ENCODE measurements around the gene SMYD3.
"Not testable (repeated sequence)": the region's sequence is repeated elsewhere in the genome, so short reads cannot be mapped to it uniquely, and the experiment has no call there.

SMYD3 gene

DNA sequence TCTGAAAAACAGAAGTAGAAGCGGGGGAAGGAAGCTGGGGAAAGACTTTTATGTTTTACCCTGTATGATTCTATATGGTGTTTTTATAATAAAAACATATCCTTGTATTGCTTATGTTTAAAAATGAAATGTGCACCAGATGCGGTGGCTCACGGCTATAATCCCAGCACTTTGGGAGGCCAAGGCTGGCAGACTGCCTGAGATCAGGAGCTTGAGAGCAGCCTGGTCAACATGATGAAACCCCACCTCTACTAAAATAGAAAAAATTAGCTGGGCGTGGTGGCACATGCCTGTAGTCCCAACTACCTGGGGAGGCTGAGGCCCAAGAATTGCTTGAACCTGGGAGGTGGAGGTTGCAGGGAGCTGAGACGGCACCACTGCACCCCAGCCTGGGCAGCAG is 155.4 kb downstream of the SMYD3 start:
- no peak for DNase-seq (ENCODE audit: low spot score)

DNA sequence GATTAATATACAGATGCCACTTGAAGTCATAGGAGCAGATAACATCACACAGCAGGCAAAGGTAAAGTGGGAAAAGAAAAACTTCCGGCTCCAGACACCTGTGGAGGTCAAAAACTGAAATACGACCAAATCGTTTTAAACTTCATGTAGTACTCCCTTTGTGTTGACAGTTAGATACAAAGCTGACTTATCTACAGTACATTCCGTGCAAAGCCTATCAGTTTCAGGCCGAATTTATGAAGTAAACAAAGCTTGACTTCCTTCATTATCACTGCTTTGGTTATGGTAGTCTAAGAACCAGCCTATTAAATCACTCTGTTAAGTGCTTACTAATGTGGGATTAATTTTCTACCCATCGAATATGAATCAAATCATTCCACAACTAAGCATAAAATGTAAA is 156.3 kb downstream of the SMYD3 start:
- no peak for DNase-seq (ENCODE audit: low spot score)

DNA sequence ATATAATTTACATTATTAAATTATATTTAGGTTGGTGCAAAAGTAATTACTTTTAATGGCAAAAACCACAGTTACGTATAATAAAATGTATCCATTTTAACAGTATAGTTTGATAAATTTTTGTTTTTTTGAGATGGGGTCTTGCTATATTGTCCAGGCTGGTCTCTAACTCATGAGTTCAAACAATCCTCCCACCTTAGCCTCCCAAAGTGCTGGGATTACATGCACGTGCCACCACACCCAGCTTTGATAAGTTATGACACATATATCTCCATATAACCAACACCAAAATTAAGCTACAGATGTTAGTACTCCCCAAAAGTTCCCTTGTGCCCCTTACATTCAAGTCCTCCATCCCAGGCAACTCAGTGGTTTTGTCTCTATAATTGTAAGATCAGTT is 163.1 kb downstream of the SMYD3 start:
- no peak for DNase-seq (ENCODE audit: low spot score)

DNA sequence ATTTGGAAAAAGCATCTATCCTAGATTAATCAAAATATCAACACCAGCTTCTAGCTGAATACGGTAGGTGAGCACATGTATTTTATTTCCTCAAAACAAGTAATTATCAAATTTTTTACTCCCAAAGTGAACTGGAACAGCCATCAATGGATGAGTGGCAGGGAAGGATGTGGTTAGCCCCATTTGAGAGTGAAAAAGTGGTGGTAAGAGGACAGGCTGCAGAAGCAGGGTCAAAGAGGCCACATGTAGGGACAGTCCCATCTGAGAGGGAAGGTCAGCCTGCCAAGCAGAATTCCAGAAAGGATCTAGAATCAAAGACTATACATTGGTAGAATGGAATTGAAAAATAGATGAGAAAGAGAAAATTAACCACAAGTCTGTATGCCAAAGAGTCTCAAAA is 163.8 kb downstream of the SMYD3 start:
- no peak for DNase-seq (ENCODE audit: low spot score)

DNA sequence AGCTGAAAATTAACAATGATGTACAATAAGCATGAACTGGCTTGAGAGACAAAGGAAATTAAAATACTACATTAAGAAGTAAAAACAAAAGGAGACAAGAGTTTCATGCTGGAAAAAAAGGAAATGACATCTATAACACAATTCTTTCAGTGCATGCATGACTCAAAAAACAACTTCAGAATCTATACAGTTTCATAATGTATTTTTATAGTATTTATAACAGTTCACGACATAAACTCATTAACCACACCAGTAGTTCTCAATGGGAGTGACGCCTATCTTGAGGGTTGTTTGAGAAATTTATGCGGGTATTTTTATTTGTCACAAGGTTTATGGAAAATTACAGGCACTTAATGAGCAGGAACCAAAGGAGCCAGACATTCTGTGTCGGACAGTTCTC is 168.5 kb downstream of the SMYD3 start:
- no peak for DNase-seq (ENCODE audit: low spot score)

DNA sequence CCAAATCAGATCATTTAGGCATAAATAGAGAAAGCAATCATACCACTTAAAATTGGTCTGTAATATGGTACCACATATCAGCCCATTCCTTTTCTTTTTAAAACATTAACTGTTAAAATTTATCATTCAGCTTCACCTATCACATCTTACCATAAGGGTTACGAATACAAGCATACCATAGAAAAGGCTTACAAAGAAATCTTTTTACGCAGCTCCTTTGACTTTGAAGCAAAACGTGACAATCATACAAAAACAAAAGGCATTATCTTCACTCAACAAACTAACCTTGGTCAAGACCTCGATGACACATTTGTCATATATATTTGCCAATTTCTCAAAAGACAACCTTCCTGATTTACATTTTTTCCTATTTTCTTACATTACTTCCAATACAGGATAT is 169.0 kb downstream of the SMYD3 start:
- no peak for DNase-seq (ENCODE audit: low spot score)

DNA sequence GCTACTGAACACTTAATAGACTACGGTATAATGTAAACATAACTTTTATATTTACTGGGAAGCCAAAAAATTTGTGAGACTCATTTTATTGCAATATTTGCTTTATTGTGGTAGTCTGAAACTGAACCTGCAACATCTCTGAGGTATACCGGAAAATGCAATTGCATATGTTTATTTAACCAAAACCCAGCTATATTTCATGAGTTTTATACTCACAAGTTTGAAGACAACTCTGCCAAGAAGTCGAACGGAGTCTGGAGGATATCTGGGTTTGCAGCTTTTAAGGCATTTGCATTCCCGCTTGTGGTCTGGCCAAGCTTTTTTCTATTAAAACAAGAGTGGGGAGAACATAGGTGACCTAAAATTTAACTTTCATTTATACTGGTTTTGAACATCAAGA is 171.9 kb downstream of the SMYD3 start:
- no peak for DNase-seq (ENCODE audit: low spot score)

DNA sequence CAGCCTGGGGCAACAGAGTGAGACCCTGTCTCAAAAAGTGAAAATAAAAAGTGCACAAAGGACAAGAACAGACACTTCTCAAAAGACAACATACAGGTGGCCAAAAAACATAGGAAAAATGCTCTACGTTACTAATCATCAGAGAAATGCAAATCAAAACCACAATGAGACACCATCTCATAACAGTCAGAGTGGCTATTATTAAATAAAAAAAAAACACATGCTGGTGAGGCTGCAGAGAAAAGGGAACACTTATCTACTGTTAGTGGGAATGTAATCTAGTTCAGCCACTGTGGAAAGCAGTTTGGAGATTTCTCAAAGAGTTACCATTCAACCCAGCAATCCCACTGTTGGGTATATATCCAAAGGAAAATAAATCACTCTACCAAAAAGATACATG is 173.2 kb downstream of the SMYD3 start:
- no peak for DNase-seq (ENCODE audit: low spot score)

DNA sequence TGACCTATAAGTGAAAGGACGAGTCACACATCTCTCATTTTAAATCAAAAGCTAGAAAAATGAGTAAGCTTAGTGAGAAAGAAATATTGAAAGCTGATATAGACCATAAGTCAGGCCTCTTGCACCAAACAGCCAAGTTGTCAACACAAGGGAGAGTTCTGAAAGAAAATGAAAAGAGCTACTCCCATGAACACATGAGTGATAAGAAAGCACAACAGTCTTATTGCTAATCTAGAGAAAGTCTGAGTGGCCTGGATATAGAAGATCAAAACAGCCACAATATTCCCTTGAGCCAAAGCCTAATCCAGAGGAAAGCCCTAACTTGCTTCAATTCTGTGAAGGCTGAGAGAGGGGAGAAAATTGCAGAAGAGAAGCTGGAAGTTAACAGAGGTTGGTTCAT is 175.0 kb downstream of the SMYD3 start:
- no peak for DNase-seq (ENCODE audit: low spot score)

DNA sequence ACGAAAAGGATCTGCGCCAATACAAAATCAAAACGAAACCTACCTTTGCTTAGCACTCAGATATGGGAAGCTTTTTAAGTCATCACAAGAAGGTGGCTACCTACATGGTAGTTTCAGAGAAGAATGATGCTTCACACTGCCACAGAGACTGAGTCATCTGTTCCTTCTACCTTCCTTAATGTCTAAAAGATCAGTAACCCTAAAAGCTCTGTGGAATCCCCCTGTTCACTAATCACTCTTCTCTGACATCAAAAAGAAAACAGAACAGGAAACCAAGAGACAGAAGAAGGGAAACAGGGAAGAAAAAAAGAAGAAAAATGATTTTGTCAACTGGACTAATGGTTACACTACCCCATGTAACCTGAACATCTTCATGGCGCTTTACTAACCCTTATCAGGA is 177.2 kb downstream of the SMYD3 start:
- DNase-seq (ENCODE audit: low spot score) = no peak

DNA sequence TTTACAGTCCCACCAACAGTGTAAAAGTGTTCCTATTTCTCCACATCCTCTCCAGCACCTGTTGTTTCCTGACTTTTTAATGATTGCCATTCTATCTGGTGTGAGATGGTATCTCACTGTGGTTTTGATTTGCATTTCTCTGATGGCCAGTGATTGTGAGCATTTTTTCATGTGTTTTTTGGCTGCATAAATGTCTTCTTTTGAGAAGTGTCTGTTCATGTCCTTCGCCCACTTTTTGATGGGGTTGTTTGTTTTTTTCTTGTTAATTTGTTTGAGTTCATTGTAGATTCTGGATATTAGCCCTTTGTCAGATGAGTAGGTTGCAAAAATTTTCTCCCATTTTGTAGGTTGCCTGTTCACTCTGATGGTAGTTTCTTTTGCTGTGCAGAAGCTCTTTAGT is 177.8 kb downstream of the SMYD3 start:
- DNase-seq (ENCODE audit: low spot score) = not testable (repeated sequence)

DNA sequence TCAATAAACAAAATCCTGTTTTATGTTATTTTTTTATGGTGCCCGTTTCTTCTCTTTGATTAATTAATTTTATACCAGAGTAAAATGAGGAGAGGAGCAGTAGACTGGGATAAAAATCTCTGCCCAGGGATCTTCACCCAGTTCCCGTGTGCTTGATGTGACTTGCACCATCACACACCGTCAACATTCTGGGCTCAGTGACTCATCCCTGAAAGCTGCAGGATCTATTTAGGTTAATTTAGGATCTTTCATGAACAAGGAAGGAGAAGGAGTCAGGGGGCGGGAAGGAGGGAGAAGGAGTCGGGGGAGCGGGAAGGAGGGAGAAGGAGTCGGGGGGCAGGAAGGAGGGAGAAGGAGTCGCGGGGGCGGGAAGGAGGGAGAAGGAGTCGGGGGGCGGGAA is 182.4 kb downstream of the SMYD3 start:
- DNase-seq (ENCODE audit: low spot score) = peak; percentile 46

DNA sequence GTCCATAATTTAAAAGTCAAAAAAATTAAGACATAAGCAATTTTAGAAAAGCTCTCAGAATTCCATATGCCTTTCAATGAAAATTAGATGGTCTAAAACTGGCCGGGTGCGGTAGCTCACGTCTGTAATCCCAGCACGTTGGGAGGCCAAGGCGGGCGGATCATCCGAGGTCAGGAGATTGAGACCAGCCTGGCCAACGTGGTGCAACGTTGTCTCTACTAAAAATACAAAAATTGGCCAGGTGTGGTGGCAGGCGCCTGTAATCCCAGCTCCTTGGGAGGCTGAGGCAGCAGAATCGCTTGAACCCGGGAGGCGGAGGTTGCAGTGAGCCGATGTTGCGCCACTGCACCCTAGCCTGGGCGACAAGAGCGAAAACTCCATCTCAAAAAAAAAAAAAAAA is 183.0 kb downstream of the SMYD3 start:
- DNase-seq (ENCODE audit: low spot score) = not testable (repeated sequence)

DNA sequence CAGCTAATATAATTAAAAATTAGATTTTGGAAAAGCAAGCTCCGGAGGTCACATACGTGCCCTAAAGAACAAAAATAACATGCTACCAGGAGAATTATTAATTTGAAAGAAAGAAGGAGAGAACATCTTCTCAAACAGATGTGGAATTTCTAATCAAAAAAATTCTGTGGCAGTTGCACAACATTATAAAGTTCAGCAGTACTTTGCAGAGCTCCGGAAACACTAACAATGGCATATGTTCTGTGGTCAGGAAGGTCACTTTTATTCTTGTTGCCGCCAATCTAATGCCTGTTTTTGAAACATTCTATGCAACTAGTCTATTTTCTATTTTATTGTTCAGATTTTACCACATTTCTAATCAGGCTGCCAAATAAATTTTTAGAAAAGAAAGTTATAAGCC is 186.8 kb downstream of the SMYD3 start:
- DNase-seq (ENCODE audit: low spot score) = no peak

DNA sequence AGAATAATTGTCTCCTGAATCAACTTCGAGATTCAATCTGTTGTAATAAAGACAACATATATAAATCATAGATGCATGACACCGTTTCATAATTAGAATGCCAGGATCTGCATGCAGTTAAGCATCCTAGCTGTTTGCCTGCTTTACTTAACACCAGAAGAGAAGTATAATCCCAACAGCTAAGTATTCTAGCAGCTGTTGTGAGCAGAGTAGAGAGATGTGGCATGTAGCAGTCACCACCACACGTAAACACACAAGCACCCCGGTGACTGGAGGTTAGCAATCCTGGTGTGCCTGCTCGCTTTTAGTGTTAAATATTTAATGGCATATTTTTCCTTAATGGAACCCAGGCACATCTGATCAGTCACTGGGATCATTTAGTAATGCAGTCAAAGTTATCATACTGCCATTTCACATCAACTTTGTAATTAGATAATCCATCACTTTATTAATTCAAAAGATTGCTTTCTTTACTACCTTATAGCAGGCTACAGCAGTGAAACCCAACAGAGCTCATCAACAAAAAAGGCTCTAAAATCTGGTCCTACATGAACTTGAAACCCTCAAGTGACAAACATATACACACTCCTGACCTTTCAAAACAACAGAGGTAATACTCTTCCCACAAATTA is 187.9 kb downstream of the SMYD3 start:
- DNase-seq (ENCODE audit: low spot score) = no peak

DNA sequence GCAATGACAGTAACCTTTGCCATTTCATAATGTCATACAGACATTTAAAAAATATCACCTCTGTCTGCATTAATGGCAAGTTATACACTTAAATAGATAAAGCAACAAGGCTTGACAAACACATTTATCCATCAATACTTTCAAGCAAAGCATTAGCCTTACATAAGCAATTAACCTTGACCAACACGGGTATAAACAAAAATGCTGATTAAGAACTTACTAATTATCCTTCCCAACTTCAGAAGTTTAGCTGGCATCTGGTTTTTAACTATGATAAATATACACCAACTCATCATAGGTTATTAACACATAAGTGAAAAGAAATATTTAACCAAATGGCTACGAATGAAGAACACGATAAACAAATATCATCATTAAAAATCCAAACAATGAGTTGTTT is 188.5 kb downstream of the SMYD3 start:
- no peak for DNase-seq (ENCODE audit: low spot score)

DNA sequence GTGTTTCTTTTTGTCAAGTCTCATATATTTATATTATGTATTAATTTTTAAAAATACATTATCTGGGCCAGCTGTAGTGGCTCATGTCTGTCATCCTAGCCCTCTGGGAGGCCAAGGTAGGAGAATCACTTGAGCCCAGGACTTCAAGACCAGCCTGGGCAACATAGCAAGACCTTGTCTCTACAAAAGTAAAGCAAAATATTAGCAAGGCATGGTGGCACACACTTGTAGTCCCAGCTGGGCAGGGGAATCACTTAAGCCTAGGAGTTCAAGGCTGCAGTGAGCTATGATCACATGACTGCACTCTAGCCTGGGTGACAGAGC is 189.1 kb downstream of the SMYD3 start:
- DNase-seq (ENCODE audit: low spot score) = no peak

DNA sequence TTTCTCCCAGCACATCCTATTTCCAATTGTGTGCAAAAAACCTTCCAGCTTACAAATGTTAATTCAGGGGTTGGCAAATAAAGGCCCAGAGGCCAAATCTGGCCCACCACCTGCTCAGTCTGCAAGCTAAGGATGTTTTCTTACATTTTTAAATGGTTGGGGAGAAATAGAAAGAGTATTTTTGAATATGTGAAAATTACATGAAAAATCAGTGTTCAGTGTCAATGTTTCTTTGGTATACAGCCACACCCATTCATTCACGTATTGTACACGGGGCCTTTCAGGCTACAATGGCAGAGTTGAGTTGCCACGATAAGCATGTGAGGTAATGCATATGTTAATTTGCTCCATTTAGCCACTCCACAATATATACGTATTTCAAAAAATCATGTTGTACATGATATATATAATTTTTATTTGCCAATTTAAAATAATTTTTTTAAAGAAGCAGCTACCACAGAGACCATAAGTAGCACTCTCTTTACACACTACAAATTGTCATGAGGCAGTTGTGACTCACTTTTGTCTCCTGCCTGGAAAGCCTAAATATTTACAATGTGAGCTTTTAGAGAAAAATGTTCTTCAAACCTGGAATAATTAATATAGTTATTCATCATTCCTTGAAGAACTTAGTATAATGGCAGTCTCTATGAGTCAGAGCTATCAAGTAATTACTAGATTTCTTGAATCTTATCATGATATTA is 189.6 kb downstream of the SMYD3 start:
- DNase-seq (ENCODE audit: low spot score) = no peak

DNA sequence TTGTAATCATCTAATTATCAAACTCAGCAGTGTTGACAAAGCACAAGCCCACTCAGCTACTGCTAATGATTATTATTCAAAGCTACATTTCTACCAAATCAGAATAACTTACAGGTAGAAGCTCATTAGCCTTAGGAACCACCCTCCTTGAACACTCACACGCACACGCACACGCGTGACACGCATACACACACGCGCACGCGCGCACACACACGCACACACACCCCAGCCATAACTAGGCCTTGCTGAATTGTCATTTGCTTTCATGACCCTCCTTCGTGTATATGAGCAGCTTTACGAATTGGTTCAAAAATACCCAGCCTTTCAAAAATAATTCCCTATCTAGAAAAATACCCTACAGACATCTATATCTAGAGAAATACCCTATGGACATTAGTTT is 195.6 kb downstream of the SMYD3 start:
- DNase-seq (ENCODE audit: low spot score) = no peak

DNA sequence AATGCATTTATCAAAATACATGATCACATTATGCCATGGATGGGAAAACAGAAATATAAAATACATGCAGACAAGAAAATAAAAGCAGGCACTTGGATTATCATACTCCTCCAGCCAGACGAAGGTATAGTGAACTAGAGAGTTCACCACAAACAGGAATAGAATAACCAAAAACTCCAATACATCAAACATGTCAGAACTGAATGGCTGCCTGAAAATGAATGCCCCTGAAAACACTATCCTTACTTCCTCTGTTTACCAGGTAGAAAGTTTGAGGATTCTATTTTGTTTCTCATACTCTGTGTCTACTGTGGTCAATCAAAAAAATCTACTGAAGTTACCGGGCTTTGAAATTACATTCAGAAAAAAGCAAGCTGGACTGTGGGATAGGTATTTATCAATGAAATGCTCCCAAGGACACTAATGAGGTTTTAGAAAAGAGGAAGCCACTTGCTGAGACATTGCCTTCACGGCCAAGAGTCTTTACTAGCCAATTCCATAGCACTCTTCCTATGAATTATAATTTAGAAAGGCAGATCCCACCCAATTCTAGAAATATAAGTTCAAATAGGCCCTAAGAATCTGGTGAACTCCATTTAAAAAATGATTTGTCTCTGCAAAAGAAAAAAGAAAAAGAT is 197.7 kb downstream of the SMYD3 start:
- no peak for DNase-seq (ENCODE audit: low spot score)

DNA sequence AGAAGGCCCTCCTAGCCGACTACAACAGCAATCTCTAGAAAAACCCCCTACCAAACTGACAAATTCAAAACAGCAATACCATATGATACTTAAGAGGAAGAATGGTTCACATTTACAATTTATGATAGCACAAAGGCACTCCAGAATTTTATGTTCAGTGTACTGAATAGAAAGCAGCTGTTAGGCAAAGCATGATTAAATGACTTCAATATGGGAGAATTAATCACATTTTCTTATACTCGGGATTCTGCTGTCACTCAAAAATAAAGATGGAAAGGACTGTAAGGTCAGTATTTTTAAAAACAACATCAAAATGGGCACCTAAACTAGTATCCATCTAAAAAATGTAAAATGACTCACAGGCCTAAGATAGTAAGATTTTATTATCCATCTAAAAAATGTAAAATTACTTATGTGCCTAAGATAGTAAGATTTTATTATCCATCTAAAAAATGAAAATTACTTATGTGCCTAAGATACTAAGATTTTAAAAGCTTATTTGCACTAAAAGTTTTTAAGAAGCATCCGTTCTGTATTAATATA is 198.5 kb downstream of the SMYD3 start:
- no peak for DNase-seq (ENCODE audit: low spot score)

DNA sequence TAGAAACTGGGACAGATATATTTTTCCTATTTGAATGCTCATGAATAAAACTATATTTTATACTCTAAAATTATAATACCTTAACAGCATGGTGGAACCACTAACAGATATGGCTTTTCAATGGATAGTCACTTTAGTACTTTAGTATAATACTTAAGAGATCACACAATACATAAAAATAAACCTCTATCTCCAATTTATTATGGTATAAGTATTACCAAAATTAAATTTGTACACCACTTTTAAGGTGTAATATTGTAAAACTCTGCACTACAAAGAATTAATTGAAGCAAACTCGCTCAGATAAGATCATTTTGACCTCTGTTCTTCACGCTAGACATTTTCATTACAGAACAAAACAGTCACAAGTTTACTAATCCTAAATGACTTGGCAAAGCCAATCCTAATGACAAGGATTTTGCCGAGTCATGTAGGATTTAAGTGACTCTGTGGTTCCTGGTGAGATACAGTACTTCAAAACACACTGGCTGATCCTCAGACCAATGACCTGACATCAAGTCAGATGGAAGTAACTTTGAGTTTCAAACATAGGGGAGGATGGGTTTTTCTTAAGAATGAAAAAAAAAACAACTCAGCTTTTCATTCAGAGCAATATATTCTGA is 200.6 kb downstream of the SMYD3 start:
- DNase-seq (ENCODE audit: low spot score) = no peak

Data from iPS-NIHi11 (cell line).